Prostate gland (tissue), 2 donors: Measurements from ENCODE around the gene METRNL. TPM values are rescaled to one million over a fixed set of nuclear protein-coding genes. Genes with fewer than 3 reads are reported as not detected.

Experiments used
- DNase-seq: peaks from one replicate; pipeline ENCODE4 v3.0.0-alpha.2; 2019; ENCODE audit warnings: low spot score
- H3K27ac ChIP-seq, 2 donors: fragments of 200-600 bp; sonication (generic); 2 replicates each; pipeline ENCODE4 v1.5.1; 2017 to 2019
- H3K27me3 ChIP-seq: fragments of 200-600 bp; sonication (generic); replicated peaks from 2 replicates; pipeline ENCODE4 v1.5.1; 2019; ENCODE audit not compliant: insufficient read depth
- H3K36me3 ChIP-seq, 2 donors: fragments of 200-600 bp; sonication (generic); 1 replicate in 1 of 2; 2 replicates in 1 of 2; pipeline versions ENCODE4 v1.5.1 to v1.8.1; 2017 to 2019
- H3K4me1 ChIP-seq: fragments of 200-600 bp; sonication (generic); replicated peaks from 2 replicates; pipeline ENCODE4 v1.5.1; 2019
- H3K4me3 ChIP-seq, 2 donors: fragments of 200-600 bp; sonication (generic); 2 replicates each; pipeline ENCODE4 v1.5.1; 2017 to 2019
- H3K9me3 ChIP-seq: fragments of 200-600 bp; sonication (generic); 2 replicates; pipeline ENCODE4 v1.5.1; 2017
- POLR2A ChIP-seq: fragments of 450-650 bp; IDR thresholded peaks from one replicate; pipeline ENCODE4 v1.6.1; 2016; ENCODE audit warnings: antibody characterized with exemption, mild to moderate bottlenecking
- POLR2AphosphoS5 ChIP-seq: sonication (generic); formaldehyde crosslinking; IDR thresholded peaks from one replicate; pipeline ENCODE4 v1.6.1; 2017; ENCODE audit warnings: antibody characterized with exemption
- WGBS: methylation state at CpG from one replicate; pipeline ENCODE4 v1.1.5; 2018; 5-methylcytosine and 5-hydroxymethylcytosine counted together
- intact Hi-C: fragments of 100-400 bp; cut with DNase I; formaldehyde crosslinking; loops from one replicate; pipeline ENCODE4 v1.14.2; 2022
- total RNA-seq, 2 donors: library from RNA; depleted of rRNA; stranded (reverse); fragments of >200 nt; gene quantifications; one replicate each; pipeline ENCODE4 v1.1.0, GENCODE V29; 2016
- TF ChIP-seq, protein P1 (sequence below), 4 experiments: fragments of 200-600 bp in 2 of 4; fragments of 450-650 bp in 2 of 4; sonication (generic) in 2 of 4; IDR thresholded peaks; 1 replicate in 3 of 4; 2 replicates in 1 of 4; pipeline ENCODE4 v1.5.1; 2016 to 2019; ENCODE audit warnings: antibody characterized with exemption in 4 of 4, mild to moderate bottlenecking in 2 of 4, moderate library complexity in 2 of 4

METRNL gene
- total RNA-seq, 2 donors from 2014 or later: 22.4 to 59.4 TPM

DNA sequence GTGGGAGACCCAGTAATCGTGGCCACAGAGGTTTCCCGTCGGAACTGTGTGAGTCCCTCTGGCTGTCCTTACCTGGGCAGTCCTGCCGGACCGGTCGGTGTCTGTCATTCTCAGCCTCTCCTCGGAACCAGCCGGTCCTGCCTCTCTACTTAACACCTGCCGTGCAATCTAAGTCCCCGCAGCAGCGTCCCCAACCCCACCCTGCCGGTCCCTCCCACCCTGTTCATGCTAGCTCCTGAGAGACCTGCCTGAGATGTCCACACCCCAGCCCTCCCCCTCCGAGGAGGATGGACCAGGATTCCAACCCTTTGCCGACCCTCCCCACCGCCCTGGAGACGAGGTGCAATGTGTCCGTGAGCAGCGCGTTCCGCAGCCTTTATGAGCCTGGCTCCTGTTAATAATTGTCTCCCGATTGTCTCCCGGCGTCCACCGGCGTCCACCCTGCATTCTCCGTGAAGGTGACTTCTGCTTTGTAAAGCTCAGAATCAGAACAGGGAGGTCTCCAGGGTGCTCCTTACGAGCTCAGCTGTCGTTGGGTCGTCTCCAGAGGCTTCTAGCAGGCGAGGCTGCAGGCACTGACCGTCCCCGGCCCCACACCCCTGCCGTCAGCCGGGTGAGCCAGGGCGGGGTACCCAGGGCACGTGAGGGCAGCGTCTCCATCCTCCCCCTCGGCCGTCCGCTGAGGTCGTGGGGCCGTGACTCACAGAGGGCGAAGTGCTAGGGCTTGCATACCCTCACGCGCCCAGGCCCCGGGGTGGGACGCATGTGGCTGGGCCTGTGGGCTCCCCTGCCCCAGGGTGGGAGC is 10.1 kb downstream of the METRNL start:
- H3K27me3 ChIP-seq: no peaks in the 10 kb centered on the region
- intact Hi-C loops: no loop called here
- DNase-seq: peak; percentile 81
- no peaks in the 10 kb centered on the region for H3K9me3 ChIP-seq
- 28% methylated on average over 45 of the region's 47 CpGs for WGBS
- H3K4me3 ChIP-seq: no peak overlapping the region
- H3K27ac ChIP-seq: no peak overlapping the region
- TF ChIP-seq POLR2A (no peak), POLR2AphosphoS5 (peak; percentile 30)
- TF ChIP-seq, protein P1, sequence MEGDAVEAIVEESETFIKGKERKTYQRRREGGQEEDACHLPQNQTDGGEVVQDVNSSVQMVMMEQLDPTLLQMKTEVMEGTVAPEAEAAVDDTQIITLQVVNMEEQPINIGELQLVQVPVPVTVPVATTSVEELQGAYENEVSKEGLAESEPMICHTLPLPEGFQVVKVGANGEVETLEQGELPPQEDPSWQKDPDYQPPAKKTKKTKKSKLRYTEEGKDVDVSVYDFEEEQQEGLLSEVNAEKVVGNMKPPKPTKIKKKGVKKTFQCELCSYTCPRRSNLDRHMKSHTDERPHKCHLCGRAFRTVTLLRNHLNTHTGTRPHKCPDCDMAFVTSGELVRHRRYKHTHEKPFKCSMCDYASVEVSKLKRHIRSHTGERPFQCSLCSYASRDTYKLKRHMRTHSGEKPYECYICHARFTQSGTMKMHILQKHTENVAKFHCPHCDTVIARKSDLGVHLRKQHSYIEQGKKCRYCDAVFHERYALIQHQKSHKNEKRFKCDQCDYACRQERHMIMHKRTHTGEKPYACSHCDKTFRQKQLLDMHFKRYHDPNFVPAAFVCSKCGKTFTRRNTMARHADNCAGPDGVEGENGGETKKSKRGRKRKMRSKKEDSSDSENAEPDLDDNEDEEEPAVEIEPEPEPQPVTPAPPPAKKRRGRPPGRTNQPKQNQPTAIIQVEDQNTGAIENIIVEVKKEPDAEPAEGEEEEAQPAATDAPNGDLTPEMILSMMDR (IDR thresholded peaks at IDR 0.05): no peak
- peaks cover 15% of the 10 kb centered on the region for H3K4me1 ChIP-seq
- H3K36me3 ChIP-seq: no peaks in the 10 kb centered on the region

DNA sequence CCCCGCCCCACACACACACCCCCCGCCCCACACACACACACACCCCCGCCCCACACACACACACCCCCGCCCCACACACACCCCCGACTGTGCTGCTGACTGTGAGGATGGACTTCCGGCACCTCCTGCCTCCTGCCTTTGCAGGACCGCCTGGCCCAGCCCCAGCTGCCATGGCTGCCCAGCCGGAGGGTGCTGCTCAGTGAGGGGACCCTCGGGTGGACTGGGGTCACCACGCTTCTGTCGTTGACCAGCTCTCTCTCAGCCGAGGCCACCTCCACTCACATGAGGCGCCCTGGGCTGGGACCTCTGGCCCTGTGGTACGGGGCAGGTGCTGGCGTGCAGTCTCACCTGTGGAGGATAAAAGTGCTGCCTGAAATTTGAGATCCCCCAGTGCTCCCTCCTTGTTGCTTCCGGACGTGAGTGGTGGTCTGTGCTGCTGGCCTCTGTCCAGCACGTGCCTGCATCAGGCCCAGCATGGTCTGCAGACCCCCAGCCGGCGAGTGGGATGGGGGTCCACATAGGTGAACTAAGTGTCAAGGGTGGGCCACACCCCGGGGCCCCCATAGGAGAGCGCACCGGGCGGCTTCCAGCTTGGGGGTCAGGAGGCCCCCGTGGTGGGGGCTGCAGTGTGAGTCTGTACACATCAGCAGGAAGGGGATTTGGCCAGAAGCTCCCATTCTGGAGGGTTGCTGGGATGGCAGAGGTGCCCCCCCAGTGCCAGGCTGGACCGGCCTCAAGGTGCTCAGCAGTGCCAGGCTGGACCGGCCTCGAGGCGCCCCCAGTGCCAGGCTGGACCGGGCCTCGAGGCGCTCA is 11.2 kb downstream of the METRNL start:
- peaks cover 15% of the 10 kb centered on the region for H3K4me1 ChIP-seq
- no peaks in the 10 kb centered on the region for H3K27me3 ChIP-seq
- 71% methylated on average over 18 of the region's 32 CpGs for WGBS
- no peak overlapping the region for H3K4me3 ChIP-seq
- H3K27ac ChIP-seq: peak overlapping the region in 1 of 2 donors; percentile 72
- H3K9me3 ChIP-seq: no peaks in the 10 kb centered on the region
- TF ChIP-seq POLR2AphosphoS5 (no peak), POLR2A (no peak)
- TF ChIP-seq, protein P1 (IDR thresholded peaks at IDR 0.05): no peak
- no peak for DNase-seq
- intact Hi-C loops: no loop called here
- peaks cover 0 to 8% of the 10 kb centered on the region in 2 donors for H3K36me3 ChIP-seq

DNA sequence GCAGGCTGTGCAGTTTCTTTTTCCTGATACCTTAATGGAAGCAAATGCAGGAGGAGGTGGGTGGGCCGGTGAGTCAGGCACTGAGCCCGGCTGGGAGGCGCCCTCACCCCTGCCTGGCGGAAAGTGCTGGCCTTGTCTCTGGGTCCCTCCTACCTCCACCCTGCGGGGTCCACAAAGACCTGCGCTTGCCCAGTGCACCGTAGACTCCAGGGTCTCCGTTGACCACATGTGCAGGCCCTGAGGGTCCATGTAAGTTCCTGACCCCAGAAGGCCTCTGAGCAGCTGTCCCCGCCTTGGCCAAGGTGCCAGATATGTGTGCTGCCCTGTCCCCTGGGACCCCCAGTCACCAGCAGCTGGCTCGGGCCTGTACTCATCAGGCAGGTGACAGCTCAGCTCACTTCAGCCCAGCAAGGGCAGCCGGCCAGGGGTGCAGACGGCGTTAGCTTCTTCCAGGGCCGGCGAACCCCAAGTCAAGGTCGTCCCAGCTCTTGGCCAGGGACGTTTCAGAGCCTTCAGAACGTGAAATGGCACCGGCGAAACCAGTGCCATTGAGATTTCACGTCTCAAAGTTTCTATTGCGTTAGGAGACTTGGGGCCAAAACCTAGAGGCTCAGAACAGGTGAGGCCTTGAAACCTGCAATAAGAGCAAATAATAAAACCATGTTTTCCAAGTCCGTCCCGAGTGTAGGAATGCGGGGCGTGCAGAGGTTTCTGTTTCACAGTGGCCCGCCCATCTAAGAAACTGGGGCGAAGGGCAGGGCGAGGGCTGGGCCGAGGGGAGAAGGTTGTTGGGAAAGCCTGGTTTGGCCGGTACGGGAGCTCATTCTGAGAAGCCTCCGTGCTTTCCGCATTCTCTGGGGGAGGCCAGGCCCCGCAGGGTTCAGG is 12.1 kb downstream of the METRNL start:
- WGBS: 58% methylated on average over 35 of the region's 35 CpGs
- Histone ChIP-seq H3K27me3 (no peaks in the 10 kb centered on the region), H3K4me1 (peaks cover 15% of the 10 kb centered on the region), H3K4me3 (no peak overlapping the region), H3K27ac (peak overlapping the region; percentile 13 to 72), H3K36me3 (peaks cover 0 to 8% of the 10 kb centered on the region in 2 donors), H3K9me3 (no peaks in the 10 kb centered on the region)
- TF ChIP-seq POLR2AphosphoS5 (peak; percentile 46), POLR2A (no peak)
- TF ChIP-seq, protein P1 (IDR thresholded peaks at IDR 0.05): no peak
- peak; percentile 62 for DNase-seq
- intact Hi-C loops: no loop called here

DNA sequence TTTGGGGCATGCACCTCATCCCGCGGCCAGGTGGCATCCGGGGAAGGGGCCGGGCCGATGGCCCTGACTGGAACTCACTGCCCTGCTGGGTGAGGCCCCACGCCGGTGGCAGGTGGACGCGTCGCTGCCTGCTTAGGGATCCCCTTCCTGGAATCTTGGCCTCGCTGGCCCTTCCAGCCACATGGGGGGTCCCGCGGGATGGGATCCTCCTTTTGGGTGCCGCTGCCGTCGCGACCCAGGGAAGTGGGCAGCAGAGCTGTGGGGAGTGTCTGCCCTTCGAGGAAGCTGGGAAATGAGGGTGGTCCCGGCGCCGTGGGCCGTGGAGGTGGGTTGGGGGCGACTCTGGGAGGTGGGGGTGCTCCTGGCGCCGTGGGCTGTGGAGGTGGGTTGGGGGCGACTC is 12.8 kb downstream of the METRNL start:
- intact Hi-C loops: no loop called here
- Histone ChIP-seq H3K27me3 (no peaks in the 10 kb centered on the region), H3K4me3 (no peak overlapping the region), H3K9me3 (no peaks in the 10 kb centered on the region), H3K27ac (no peak overlapping the region), H3K4me1 (peaks cover 18% of the 10 kb centered on the region), H3K36me3 (peaks cover 0 to 8% of the 10 kb centered on the region in 2 donors)
- 82% methylated on average over 26 of the region's 26 CpGs for WGBS
- no peak for TF ChIP-seq POLR2AphosphoS5
- TF ChIP-seq, protein P1 (IDR thresholded peaks at IDR 0.05): no peak
- no peak for TF ChIP-seq POLR2A
- no peak for DNase-seq
